Trophoblast cell (in vitro differentiated cells and primary cell): Measurements from ENCODE around the gene PARD3B.

Experiments used
- DNase-seq, 2 donors: peaks; one replicate each; pipeline ENCODE4 v3.0.0-alpha.2; 2016
- H2AFZ ChIP-seq: 2 replicates; pipeline ENCODE4 v1.6.1; 2013; ENCODE audit warnings: low read length, moderate library complexity, mild to moderate bottlenecking; ENCODE audit not compliant: insufficient read depth, poor library complexity
- H2AK5ac ChIP-seq: 2 replicates; pipeline ENCODE4 v1.6.1; 2013; ENCODE audit warnings: mild to moderate bottlenecking, low read length
- H2BK120ac ChIP-seq: 2 replicates; pipeline ENCODE4 v1.6.1; 2013; ENCODE audit warnings: low read length, mild to moderate bottlenecking, moderate library complexity; ENCODE audit not compliant: insufficient read depth, poor library complexity
- H2BK12ac ChIP-seq: 2 replicates; pipeline ENCODE4 v1.6.1; 2013; ENCODE audit warnings: mild to moderate bottlenecking, low read length, moderate library complexity
- H2BK5ac ChIP-seq: 2 replicates; pipeline ENCODE4 v1.6.1; 2013; ENCODE audit warnings: low read length, low read depth, moderate library complexity, mild to moderate bottlenecking; ENCODE audit not compliant: poor library complexity
- H3K14ac ChIP-seq: 2 replicates; pipeline ENCODE4 v1.6.1; 2013; ENCODE audit warnings: mild to moderate bottlenecking, low read length
- H3K18ac ChIP-seq: 2 replicates; pipeline ENCODE4 v1.6.1; 2013; ENCODE audit warnings: mild to moderate bottlenecking, low read length
- H3K23ac ChIP-seq: 2 replicates; pipeline ENCODE4 v1.6.1; 2013; ENCODE audit warnings: low read length
- H3K27ac ChIP-seq: 2 replicates; pipeline ENCODE4 v1.5.1; 2013; ENCODE audit warnings: low read depth, mild to moderate bottlenecking, inconsistent platforms, low read length, moderate library complexity
- H3K27me3 ChIP-seq: 2 replicates; pipeline ENCODE4 v1.6.1; 2013; ENCODE audit warnings: inconsistent platforms, mild to moderate bottlenecking, low read length, moderate library complexity; ENCODE audit not compliant: insufficient read depth
- H3K36me3 ChIP-seq, 2 experiments: 1 replicate in 1 of 2; 2 replicates in 1 of 2; pipeline ENCODE4 v1.6.1; 2013; ENCODE audit warnings: low read length in 2 of 2, mild to moderate bottlenecking in 2 of 2, moderate library complexity in 1 of 2; ENCODE audit not compliant: insufficient read depth in 2 of 2, control insufficient read depth in 1 of 2
- H3K4ac ChIP-seq: 2 replicates; pipeline ENCODE4 v1.6.1; 2013; ENCODE audit warnings: low read depth, mild to moderate bottlenecking, low read length, moderate library complexity
- H3K4me1 ChIP-seq, 2 experiments: 1 replicate in 1 of 2; 2 replicates in 1 of 2; pipeline ENCODE4 v1.6.1; 2013; ENCODE audit warnings: low read length in 2 of 2, mild to moderate bottlenecking in 2 of 2, moderate library complexity in 1 of 2; ENCODE audit not compliant: insufficient read depth in 2 of 2, control insufficient read depth in 1 of 2
- H3K4me2 ChIP-seq: 2 replicates; pipeline ENCODE4 v1.6.1; 2013; ENCODE audit warnings: inconsistent platforms, mild to moderate bottlenecking, low read length, moderate library complexity
- H3K4me3 ChIP-seq: 2 replicates; pipeline ENCODE4 v1.5.1; 2013; ENCODE audit warnings: mild to moderate bottlenecking, low read depth, low read length, inconsistent platforms
- H3K79me1 ChIP-seq: one replicate; pipeline ENCODE4 v1.6.1; 2013; ENCODE audit warnings: low read length
- H3K79me2 ChIP-seq: 2 replicates; pipeline ENCODE4 v1.6.1; 2013; ENCODE audit warnings: low read length, mild to moderate bottlenecking; ENCODE audit not compliant: control insufficient read depth, insufficient read depth, poor library complexity
- H3K9ac ChIP-seq: 2 replicates; pipeline ENCODE4 v1.6.1; 2013; ENCODE audit warnings: mild to moderate bottlenecking, low read length
- H3K9me3 ChIP-seq: 2 replicates; pipeline ENCODE4 v1.6.1; 2013; ENCODE audit warnings: low read depth, mild to moderate bottlenecking, control low read depth, inconsistent platforms, low read length; ENCODE audit not compliant: insufficient read depth
- H4K12ac ChIP-seq: 2 replicates; pipeline ENCODE4 v1.6.1; 2013; ENCODE audit warnings: low read depth, mild to moderate bottlenecking, low read length, moderate library complexity
- H4K8ac ChIP-seq: 2 replicates; pipeline ENCODE4 v1.6.1; 2013; ENCODE audit warnings: low read depth, mild to moderate bottlenecking, low read length, moderate library complexity
- H4K91ac ChIP-seq: one replicate; pipeline ENCODE4 v1.6.1; 2013; ENCODE audit warnings: low read depth, mild to moderate bottlenecking, low read length, moderate library complexity
- WGBS: extraction: QIAGEN DNeasy Blood & Tissue Kit; methylation state at CpG from one replicate; pipeline ENCODE4 v1.1.7; 2013; ENCODE audit warnings: missing lambda C conversion rate; ENCODE audit not compliant: insufficient read length, insufficient coverage; ENCODE audit errors: extremely low coverage; 5-methylcytosine and 5-hydroxymethylcytosine counted together

Gene PARD3B

DNA sequence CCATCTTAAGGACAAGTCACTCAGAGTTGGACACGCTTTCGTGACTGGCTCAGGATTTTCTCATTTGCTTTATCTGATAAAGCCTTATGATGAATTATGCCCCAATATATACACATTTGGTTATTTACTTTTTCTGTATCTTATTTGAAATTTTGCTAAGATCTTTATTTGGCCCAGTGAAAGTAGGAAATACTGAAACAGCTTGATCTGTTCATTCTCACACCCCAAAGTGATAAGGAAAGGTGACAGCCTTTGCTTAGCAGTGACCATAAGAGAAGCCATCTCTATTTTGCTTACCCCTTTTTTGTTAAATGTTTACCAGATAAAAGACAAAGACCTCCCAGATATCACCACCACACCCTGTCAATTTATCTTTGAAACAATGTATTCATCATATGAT is 428.3 kb downstream of the PARD3B start:
- Histone ChIP-seq H3K9me3 (no peaks in the 10 kb centered on the region), H3K36me3 (no peaks in the 10 kb centered on the region), H3K23ac (no peak overlapping the region), H3K4me3 (no peak overlapping the region), H3K18ac (no peak overlapping the region), H2BK12ac (no peak overlapping the region), H3K27ac (no peak overlapping the region), H3K4me1 (no peaks in the 10 kb centered on the region), H2BK120ac (no peak overlapping the region), H3K14ac (no peak overlapping the region), H2AFZ (no peak overlapping the region), H4K12ac (no peak overlapping the region), H3K4ac (no peak overlapping the region), H3K79me1 (no peaks in the 10 kb centered on the region), H3K27me3 (no peaks in the 10 kb centered on the region), H3K79me2 (no peaks in the 10 kb centered on the region), H4K8ac (no peak overlapping the region), H3K9ac (no peak overlapping the region), H2BK5ac (no peak overlapping the region), H4K91ac (no peak overlapping the region), H2AK5ac (no peak overlapping the region), H3K4me2 (no peak overlapping the region)
- WGBS, result no CpG with 5 or more reads among the region's 2 CpGs
- DNase-seq, result no peak

DNA sequence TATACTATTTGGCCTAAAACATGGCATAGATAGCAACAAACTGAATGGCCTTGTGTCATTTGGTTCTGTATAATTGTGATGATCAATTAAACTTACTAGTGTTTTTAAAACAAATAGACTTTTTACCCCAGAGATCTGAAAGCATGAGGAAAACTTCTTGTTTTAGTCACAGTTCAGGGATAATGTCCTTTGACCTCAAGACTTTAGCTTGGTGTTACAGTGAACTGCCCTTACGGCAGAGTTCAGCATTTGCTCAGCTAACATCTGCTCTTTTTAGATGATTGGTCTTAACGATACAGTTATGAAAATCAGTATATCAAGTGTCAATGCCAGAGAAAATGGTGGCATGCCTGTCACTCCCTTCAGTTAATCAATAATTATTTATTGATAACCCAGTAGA is 429.2 kb downstream of the PARD3B start:
- Histone ChIP-seq H2BK12ac (no peak overlapping the region), H3K27me3 (no peaks in the 10 kb centered on the region), H3K23ac (no peak overlapping the region), H3K9me3 (no peaks in the 10 kb centered on the region), H3K4me2 (no peak overlapping the region), H3K79me1 (no peaks in the 10 kb centered on the region), H4K8ac (no peak overlapping the region), H3K27ac (no peak overlapping the region), H3K4me1 (no peaks in the 10 kb centered on the region), H2BK5ac (no peak overlapping the region), H3K79me2 (no peaks in the 10 kb centered on the region), H4K91ac (no peak overlapping the region), H2AFZ (no peak overlapping the region), H3K9ac (no peak overlapping the region), H3K14ac (no peak overlapping the region), H3K36me3 (no peaks in the 10 kb centered on the region), H2BK120ac (no peak overlapping the region), H2AK5ac (no peak overlapping the region), H3K4me3 (no peak overlapping the region), H3K18ac (no peak overlapping the region), H3K4ac (no peak overlapping the region), H4K12ac (no peak overlapping the region)
- DNase-seq, result no peak
- WGBS, result no CpG with 5 or more reads among the region's 2 CpGs

DNA sequence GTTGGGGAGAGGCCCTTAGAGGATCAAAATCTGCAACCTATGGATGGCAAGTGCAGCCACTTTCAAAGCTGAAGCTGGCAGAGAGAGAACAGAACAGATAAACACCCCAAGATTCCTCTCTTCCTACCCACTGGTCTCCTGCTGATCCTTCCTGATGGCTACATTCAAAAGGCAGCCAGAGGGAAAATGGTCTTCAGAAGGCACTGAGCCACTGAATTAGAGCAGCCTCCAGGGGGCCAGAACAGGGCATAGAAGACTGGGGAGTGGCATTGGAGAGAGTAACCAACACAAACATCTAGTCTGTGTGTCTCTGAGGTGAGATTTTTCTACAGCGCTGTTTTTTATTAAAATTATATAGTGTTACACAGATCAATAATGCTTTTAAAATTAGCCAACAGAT is 432.6 kb downstream of the PARD3B start:
- DNase-seq, result no peak
- H3K4me1 ChIP-seq, result peaks cover 3% of the 10 kb centered on the region in 2 experiments
- H4K12ac ChIP-seq, result no peak overlapping the region
- H3K4me3 ChIP-seq, result no peak overlapping the region
- H3K4ac ChIP-seq, result no peak overlapping the region
- no peak overlapping the region for H3K9ac ChIP-seq
- no peaks in the 10 kb centered on the region for H3K79me2 ChIP-seq
- H3K36me3 ChIP-seq, result no peaks in the 10 kb centered on the region
- no peak overlapping the region for H2BK120ac ChIP-seq
- H3K23ac ChIP-seq, result no peak overlapping the region
- WGBS, result no CpG with 5 or more reads among the region's 1 CpG
- H3K14ac ChIP-seq, result no peak overlapping the region
- H3K9me3 ChIP-seq, result peaks cover 2% of the 10 kb centered on the region
- no peaks in the 10 kb centered on the region for H3K27me3 ChIP-seq
- no peak overlapping the region for H3K4me2 ChIP-seq
- H2AFZ ChIP-seq, result no peak overlapping the region
- H4K8ac ChIP-seq, result no peak overlapping the region
- no peak overlapping the region for H2BK5ac ChIP-seq
- H3K18ac ChIP-seq, result no peak overlapping the region
- H2AK5ac ChIP-seq, result no peak overlapping the region
- H3K79me1 ChIP-seq, result no peaks in the 10 kb centered on the region
- no peak overlapping the region for H2BK12ac ChIP-seq
- H3K27ac ChIP-seq, result no peak overlapping the region
- no peak overlapping the region for H4K91ac ChIP-seq

DNA sequence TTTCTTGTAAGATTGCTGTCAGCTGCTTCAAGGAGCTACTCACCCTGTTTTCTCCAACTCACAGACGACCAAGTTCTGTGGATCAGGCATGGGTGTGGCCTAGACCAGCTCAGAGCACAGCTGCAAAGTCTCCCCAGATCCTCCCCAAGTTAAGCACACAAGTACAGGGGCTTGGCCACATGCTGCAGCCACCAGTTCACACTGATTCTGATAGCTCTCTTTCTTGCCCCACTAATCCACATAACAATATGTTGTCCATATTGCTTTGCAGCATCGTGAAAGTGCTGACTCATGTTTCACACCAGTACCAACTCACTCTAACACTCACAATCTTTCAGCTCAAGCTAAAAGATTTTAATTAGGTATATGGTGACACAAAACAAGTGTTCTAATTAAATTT is 437.0 kb downstream of the PARD3B start:
- Histone ChIP-seq H3K18ac (peak overlapping the region; percentile 49), H4K8ac (no peak overlapping the region), H3K9ac (no peak overlapping the region), H3K23ac (peak overlapping the region; percentile 81), H2AFZ (no peak overlapping the region), H3K36me3 (no peaks in the 10 kb centered on the region), H4K12ac (peak overlapping the region; percentile 58), H3K4me3 (no peak overlapping the region), H3K79me2 (no peaks in the 10 kb centered on the region), H4K91ac (peak overlapping the region; percentile 32), H3K14ac (no peak overlapping the region), H3K9me3 (peaks cover 2% of the 10 kb centered on the region), H2AK5ac (no peak overlapping the region), H3K4ac (no peak overlapping the region), H3K4me1 (peaks cover 3 to 5% of the 10 kb centered on the region in 2 experiments), H3K79me1 (peaks cover 3% of the 10 kb centered on the region), H2BK120ac (peak overlapping the region; percentile 30), H3K27ac (no peak overlapping the region), H3K27me3 (no peaks in the 10 kb centered on the region), H3K4me2 (no peak overlapping the region), H2BK12ac (peak overlapping the region; percentile 73), H2BK5ac (no peak overlapping the region)
- no CpG with 5 or more reads among the region's 2 CpGs for WGBS
- no peak for DNase-seq
